Activated CD8-positive, alpha-beta memory T cell treated with anti-CD3 and anti-CD28 coated beads, Interleukin-2, amount 50 U/mL, for 1 hour (primary cell): ENCODE data around the gene ZNF821.
"Not testable (repeated sequence)": the region's sequence is repeated elsewhere in the genome, so short reads cannot be mapped to it uniquely, and the experiment has no call there.

Experiments used
- DNase-seq: peaks from one replicate; pipeline ENCODE4 v3.0.0-alpha.2; 2020; ENCODE audit errors: extremely low read depth

ZNF821 gene

DNA sequence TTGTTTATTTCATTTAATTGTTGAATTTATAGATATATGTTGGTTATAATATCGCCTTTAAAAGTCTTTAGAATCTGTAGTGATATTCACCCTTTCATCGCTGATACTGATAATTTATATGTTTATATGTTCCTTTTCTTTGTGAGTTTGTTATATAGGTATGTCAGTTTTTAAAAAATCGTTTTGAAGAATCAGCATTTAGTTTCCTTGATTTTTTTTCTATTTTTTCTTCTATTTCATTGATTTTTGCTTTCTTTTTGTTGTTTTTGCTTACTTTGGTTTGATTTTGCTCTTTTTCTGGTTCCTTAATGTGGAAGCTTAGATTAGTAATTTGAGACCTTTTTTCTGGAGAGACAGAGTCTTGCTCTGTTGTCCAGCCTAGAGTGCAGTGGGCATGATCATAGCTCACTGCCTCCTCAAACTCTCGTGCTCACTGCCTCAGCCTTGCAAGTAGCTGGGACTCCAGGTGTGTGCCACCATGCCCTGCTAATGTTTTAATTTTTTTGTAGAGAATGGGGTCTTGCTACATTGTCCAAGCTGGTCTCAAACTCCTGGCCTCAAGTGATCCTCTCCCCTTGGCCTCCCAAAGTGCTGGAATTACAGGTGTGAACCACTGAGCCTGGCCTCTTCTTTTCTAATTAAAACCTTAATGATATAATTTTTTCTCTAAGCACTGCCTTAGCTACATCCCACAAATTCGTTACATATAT, 18.8 kb upstream of the ZNF821 start:
- no peak for DNase-seq

DNA sequence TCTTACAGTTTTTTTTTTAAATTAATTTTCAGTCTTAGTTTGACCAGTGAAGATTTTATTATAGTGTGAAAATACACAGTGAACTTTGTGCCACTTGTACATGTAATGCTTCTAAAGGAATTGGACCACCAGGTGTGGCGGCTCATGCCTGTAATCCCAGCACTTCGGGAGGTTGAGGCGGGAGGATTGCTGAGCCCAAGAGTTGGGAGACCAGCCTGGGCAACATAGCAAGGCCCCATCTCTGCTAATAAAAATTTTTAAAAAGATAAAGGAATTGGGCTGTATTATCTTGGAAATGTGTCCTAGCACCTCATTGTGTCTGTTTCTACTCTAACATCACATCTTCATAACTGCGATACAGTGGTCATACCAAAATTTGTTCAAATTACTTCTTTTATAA, 15.2 kb upstream of the ZNF821 start:
- no peak for DNase-seq

- DNase-seq = no peak
Observed at GRCh38 chr16:71896764-71897368, 12.9 kb upstream of the ZNF821 start.

DNA sequence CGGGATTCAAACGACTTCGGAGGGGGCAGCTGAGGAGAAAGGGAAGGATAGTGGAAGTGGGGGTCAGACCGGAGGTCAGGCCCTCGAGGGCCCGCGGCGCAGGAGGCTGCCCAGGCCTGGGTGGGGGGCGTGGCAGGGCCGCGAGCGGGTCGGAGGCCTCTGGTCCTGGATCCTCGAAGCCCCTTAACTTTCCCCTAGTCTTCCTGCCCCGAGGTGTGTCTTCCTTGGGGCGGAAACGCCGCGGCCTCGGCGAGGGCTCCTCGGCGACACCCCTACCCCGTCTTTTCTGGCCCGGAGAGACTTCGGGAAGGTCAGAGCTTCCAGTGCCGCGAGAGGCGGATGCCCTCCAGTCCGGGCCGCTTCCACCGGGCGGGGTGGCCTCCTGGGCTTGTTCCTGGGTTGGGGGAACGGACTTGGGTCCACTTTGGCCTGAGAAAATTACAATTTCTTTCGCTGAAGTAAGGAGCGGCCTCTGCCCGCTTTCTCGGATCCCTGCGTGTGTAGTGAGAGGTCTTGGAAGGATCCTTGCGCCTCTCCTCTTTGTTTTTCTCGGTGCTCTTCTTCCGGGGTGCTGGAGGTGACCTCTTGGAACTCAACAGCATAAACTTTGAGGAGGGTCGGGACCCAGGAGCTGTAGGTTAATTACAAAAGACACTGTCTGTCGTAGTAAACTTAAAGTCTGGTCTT, 11.8 kb upstream of the ZNF821 start:
- DNase-seq = no peak

- peak; percentile 97 for DNase-seq
Observed at GRCh38 chr16:71894921-71895678, 11.1 kb upstream of the ZNF821 start, which contains the start of gene IST1. IST1 (plus strand) TSS chr16:71895531; CDS start chr16:71915641, 20,110 bp downstream.

- no peak for DNase-seq
Observed at GRCh38 chr16:71894229-71894920, 10.4 kb upstream of the ZNF821 start.

DNA sequence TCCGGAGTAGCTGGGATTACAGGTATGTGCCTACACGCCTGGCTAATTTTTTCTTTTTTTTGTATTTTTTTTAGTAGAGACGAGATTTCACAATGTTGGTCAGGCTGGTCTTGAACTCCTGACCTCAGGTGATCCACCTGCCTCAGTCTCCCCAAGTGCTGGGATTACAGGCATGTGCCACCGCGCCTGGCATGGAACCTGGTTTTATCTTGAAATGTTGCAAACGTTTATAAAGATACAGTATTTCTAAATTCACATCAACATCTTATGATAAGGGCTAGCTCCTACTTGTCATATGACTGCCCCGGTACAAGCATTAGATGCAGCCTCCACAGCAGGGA, 9.9 kb upstream of the ZNF821 start:
- DNase-seq = no peak

GRCh38 chr16:71889147-71889546, 5.2 kb upstream of the ZNF821 start:
- DNase-seq = no peak

DNA sequence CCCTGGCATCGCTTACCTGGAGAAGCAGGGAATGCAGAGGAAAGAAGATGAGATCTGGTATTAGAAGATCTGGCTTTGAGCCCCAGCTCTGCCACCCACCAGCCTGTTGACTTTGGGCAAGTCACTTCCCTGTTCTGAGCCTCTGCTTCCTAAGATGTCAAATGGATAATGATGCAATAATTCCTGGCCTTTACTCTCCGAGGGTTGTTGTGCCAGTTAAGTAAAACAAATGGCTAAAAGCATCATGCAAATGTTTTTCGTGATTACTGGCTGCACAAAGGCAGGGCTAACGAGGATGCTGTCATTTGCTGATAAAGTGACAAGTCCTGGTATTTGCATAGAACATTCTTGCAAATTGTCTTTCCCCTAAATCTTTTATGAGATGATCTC, 1.3 kb upstream of the ZNF821 start:
- DNase-seq = no peak

DNA sequence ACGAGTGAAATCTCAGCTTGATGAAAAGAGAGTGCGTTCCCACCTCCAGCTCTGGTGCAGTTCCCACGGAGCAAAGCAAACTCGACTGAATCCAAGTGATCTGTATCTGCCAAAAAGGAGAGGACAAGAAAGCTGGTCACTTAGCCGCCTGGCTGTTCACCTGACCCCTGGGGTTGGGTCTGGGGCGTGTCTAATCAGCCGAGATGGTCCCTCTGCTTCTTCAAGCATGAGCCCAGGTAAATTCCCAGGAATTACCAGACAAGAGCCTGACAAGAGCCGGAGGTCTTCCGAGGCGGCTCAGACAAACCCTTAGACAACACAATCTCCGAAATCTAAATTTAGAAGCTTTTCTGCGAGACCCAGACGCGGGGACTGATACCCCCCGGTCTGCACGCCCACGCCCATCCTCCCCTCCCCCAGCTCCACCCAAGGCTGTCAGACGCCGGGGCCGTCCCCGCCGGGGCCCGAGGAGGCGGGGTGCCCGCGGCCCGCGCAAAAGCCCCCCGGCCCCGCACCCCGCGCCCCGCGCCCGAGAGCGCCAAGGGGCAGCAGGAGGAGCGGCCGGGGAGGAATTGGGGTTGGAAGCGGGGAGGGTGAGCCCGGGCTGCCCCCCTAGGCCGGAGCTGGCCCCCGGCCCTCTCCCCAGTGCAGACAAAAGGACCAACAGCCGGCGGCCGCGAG, 674 bp downstream of the ZNF821 start:
- no peak for DNase-seq

- peak; percentile 57 for DNase-seq
Observed at GRCh38 chr16:71882505-71883167, 1.3 kb downstream of the ZNF821 start.

GRCh38 chr16:71880176-71880575, 3.8 kb downstream of the ZNF821 start:
- DNase-seq = no peak

- DNase-seq = no peak
Observed at GRCh38 chr16:71878911-71879310, 5.1 kb downstream of the ZNF821 start.

- no peak for DNase-seq
Observed at GRCh38 chr16:71873199-71873598, 10.8 kb downstream of the ZNF821 start.

DNA sequence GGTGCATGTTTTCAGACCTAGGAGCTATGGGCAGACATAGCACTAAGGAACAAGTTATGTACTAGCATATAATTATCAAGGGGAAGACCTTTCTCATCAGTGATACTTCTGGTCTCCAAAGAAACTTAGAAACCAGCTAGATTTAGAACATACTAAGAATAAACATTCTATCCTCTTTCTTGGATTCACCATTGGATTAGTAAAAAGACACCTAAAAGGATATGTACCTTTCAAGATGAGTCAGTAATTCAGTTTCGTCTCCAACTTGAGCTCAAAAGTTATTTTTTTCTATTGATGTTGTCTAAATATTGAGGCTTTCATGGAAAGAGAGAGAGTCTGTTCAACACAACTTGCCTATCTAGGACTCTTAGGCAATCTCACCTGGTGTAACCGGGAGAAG, 13.2 kb downstream of the ZNF821 start:
- DNase-seq = no peak

DNA sequence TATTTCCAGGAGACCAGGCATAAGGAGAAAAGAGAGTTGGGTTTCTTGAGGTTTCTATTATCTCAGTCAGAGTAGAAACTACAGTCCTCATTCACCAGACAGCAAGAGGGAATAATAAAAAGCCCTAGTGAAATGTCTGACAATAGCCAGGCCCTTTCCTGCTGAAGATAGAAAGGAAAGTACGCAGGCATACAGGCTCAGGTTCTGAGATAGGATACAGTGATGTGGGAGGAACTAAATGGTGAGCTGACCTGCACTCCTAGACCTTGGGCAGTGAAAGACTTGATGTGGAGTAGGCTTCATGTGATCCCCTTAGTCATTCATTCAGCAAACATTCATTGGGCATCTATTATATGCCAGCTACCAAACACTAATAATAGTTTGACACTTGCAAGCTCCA, 14.9 kb downstream of the ZNF821 start:
- no peak for DNase-seq

GRCh38 chr16:71867939-71868338, 16.0 kb downstream of the ZNF821 start:
- no peak for DNase-seq

GRCh38 chr16:71867175-71867574, 16.8 kb downstream of the ZNF821 start:
- not testable (repeated sequence) for DNase-seq

DNA sequence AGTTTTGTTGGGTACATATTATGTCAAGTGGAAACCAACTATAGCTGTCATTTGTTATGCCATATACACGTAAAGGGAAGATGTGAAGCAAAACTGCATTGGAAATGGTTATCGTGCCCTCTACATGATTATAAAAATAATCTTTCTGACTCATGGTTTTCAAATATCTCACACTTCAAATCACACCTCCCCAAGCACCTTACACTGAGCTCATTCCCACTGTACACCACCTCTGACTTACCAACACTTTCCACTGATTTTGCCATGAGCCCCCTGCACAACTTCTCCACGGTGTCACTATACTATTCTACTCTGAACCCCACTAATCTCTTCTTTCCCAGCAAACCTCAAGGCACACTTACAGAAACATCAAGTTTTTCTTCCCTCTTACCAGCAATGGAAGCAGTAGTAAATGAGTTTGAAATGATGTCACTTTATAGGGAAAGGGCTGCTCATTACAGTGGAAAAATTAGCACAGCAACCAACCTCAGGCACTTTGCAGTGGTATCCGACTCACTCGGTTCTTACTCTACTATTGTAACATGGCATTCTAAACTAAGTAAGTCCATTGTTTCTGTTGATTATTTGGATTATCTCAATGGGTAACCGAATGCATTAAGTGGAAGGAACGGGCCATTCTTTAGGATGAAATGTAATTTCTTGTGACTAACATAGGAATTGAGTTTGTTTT, 18.7 kb downstream of the ZNF821 start:
- no peak for DNase-seq

GRCh38 chr16:71863995-71864394, 20.0 kb downstream of the ZNF821 start:
- no peak for DNase-seq
